Measurements from ENCODE around the gene ITGB5.

ITGB5 gene

DNA sequence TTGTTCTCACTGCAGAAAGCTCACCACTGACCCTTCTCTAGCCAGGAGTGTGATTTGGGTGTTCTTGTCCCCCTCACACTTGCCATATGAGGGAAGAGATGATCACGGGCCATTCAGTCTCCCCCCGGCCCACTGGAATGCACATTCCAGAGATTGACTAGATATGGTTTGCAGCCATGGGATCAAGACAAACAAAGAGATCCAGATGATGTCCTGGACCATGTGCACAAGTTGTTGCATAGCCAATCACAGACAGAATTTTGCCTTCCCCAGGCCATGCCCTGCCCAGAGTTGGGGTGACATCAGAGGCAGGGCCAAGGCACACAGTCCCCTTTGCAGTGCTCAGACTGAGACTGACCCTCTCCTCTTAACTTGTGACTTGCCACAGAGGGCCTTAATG lies 32.6 kb upstream of the ITGB5 start:
- no peak for DNase-seq (ENCODE audit: low read depth)
- TF ChIP-seq MYC (IDR thresholded peaks at IDR 0.05; ENCODE audit: low read depth, low read length) = no peak
- TF ChIP-seq, protein P1, sequence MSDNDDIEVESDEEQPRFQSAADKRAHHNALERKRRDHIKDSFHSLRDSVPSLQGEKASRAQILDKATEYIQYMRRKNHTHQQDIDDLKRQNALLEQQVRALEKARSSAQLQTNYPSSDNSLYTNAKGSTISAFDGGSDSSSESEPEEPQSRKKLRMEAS (IDR thresholded peaks at IDR 0.05; ENCODE audit: low read depth, low read length) = no peak
- H3K4me3 ChIP-seq (ENCODE audit: low read depth, low read length) = no peak overlapping the region

DNA sequence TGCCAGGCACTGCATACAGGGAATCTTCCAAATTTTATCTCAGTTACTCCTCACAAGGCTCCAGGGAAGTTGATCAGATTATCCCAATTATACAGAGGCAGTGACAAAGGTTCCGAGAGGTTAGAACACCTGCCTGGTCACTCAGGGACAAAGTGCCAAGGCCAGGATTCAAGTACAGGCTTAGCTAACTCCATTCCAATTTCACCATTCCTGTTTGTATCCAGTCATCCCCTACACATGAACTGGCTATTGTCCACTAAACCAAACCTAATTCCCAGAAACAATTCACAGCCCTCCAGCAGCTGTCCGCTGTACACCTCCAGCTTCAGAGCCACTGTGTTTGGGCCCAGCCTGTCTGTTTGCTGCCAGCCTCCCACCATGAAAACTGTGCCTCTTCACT lies 31.4 kb upstream of the ITGB5 start:
- DNase-seq (ENCODE audit: low read depth) = no peak
- TF ChIP-seq, protein P1 (IDR thresholded peaks at IDR 0.05; ENCODE audit: low read depth, low read length) = no peak
- TF ChIP-seq MYC (IDR thresholded peaks at IDR 0.05; ENCODE audit: low read depth, low read length) (no peak), POLR2A (IDR thresholded peaks at IDR 0.05; ENCODE audit: extremely low read depth, insufficient read length) (no peak)
- TF ChIP-seq, protein P2, sequence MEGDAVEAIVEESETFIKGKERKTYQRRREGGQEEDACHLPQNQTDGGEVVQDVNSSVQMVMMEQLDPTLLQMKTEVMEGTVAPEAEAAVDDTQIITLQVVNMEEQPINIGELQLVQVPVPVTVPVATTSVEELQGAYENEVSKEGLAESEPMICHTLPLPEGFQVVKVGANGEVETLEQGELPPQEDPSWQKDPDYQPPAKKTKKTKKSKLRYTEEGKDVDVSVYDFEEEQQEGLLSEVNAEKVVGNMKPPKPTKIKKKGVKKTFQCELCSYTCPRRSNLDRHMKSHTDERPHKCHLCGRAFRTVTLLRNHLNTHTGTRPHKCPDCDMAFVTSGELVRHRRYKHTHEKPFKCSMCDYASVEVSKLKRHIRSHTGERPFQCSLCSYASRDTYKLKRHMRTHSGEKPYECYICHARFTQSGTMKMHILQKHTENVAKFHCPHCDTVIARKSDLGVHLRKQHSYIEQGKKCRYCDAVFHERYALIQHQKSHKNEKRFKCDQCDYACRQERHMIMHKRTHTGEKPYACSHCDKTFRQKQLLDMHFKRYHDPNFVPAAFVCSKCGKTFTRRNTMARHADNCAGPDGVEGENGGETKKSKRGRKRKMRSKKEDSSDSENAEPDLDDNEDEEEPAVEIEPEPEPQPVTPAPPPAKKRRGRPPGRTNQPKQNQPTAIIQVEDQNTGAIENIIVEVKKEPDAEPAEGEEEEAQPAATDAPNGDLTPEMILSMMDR (IDR thresholded peaks at IDR 0.05; ENCODE audit: low read depth, low read length) = no peak
- H3K4me3 ChIP-seq (ENCODE audit: low read depth, low read length) = no peak overlapping the region

DNA sequence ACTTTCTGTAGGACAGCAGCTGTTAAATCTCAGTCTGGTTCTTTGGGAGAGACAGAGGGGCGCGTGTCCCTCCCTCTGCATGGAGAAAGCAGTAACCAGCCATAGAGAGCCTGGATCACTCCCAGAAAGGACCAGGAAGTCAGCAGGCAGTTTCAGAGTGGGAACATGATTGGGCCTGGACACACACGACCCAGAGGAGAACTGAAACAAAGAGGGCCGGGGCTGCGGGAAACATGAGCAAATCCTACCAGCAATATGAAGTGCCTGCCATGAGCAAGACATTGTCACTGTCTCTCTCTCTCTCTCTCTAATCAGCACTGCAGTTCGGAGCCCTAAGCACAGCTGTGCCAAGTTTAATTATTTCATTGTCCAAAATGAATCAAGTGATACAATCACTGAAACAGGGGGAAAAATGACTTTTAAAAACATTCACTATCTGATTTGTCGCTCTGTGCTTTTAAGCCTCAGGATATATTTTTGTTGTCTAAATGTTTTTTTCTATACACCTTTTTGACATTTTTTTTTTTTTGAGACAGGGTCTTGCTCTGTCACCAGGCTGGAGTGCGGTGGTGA lies 29.8 kb upstream of the ITGB5 start:
- TF ChIP-seq POLR2A (IDR thresholded peaks at IDR 0.05; ENCODE audit: extremely low read depth, insufficient read length) = no peak
- TF ChIP-seq, protein P2 (IDR thresholded peaks at IDR 0.05; ENCODE audit: low read depth, low read length) = no peak
- TF ChIP-seq MYC (IDR thresholded peaks at IDR 0.05; ENCODE audit: low read depth, low read length) = no peak
- TF ChIP-seq, protein P1 (IDR thresholded peaks at IDR 0.05; ENCODE audit: low read depth, low read length) = no peak
- H3K4me3 ChIP-seq (ENCODE audit: low read depth, low read length) = no peak overlapping the region
- no peak for DNase-seq (ENCODE audit: low read depth)

GRCh38 chr3:124915254-124915653 lies 28.1 kb upstream of the ITGB5 start:
- DNase-seq (ENCODE audit: low read depth) = no peak
- no peak overlapping the region for H3K4me3 ChIP-seq (ENCODE audit: low read depth, low read length)
- TF ChIP-seq, protein P2 (IDR thresholded peaks at IDR 0.05; ENCODE audit: low read depth, low read length) = no peak
- no peak for TF ChIP-seq POLR2A (IDR thresholded peaks at IDR 0.05; ENCODE audit: extremely low read depth, insufficient read length)
- TF ChIP-seq, protein P1 (IDR thresholded peaks at IDR 0.05; ENCODE audit: low read depth, low read length) = no peak

- TF ChIP-seq POLR2A (IDR thresholded peaks at IDR 0.05; ENCODE audit: extremely low read depth, insufficient read length) (no peak), MYC (IDR thresholded peaks at IDR 0.05; ENCODE audit: low read depth, low read length) (no peak)
- TF ChIP-seq, protein P1 (IDR thresholded peaks at IDR 0.05; ENCODE audit: low read depth, low read length) = no peak
- TF ChIP-seq, protein P2 (IDR thresholded peaks at IDR 0.05; ENCODE audit: low read depth, low read length) = no peak
- DNase-seq (ENCODE audit: low read depth) = no peak
These were observed 20.8 kb upstream of the ITGB5 start for GRCh38 chr3:124907957-124908356.

GRCh38 chr3:124904835-124905492 lies 17.8 kb upstream of the ITGB5 start:
- no peak for DNase-seq (ENCODE audit: low read depth)
- TF ChIP-seq, protein P2 (IDR thresholded peaks at IDR 0.05; ENCODE audit: low read depth, low read length) = no peak
- no peak for TF ChIP-seq POLR2A (IDR thresholded peaks at IDR 0.05; ENCODE audit: extremely low read depth, insufficient read length)
- TF ChIP-seq MYC (IDR thresholded peaks at IDR 0.05; ENCODE audit: low read depth, low read length) = no peak
- TF ChIP-seq, protein P1 (IDR thresholded peaks at IDR 0.05; ENCODE audit: low read depth, low read length) = no peak
- H3K4me3 ChIP-seq (ENCODE audit: low read depth, low read length) = no peak overlapping the region

More at GRCh38 chr3:124907957-124908356, 20.8 kb upstream of the ITGB5 start:
- no peak overlapping the region for H3K4me3 ChIP-seq (ENCODE audit: low read depth, low read length)
